Left renal cortex interstitium (tissue), 4 donors: Measurements from ENCODE around the gene CPNE2. TPM values are rescaled to one million over a fixed set of nuclear protein-coding genes. Genes with fewer than 3 reads are reported as not detected.

Experiments
- DNase-seq, 4 donors: peaks; one replicate each; pipeline ENCODE4 v3.0.0-alpha.2; 2013; ENCODE audit warnings: low read depth in 4 of 4, low spot score in 2 of 4, missing footprints in 1 of 4
- polyA plus RNA-seq, 4 donors: library from polyadenylated mRNA; unstranded; fragments of 120-200 nt; gene quantifications; one replicate each; pipeline ENCODE4 v1.2.1, GENCODE V29; 2013; ENCODE audit not compliant: insufficient read length in 4 of 4

Gene CPNE2
- polyA plus RNA-seq, 4 donors: 32.4 to 40.9 (median 38.8) TPM

- DNase-seq: no peak
Observed at GRCh38 chr16:57141822-57142631, 49.6 kb downstream of the CPNE2 start.

GRCh38 chr16:57143149-57143921 lies 51.0 kb downstream of the CPNE2 start:
- no peak for DNase-seq

GRCh38 chr16:57144027-57144426 lies 51.6 kb downstream of the CPNE2 start:
- DNase-seq: no peak

- no peak for DNase-seq
Observed at GRCh38 chr16:57145046-57146021, 53.0 kb downstream of the CPNE2 start.

GRCh38 chr16:57146040-57146647 lies 53.8 kb downstream of the CPNE2 start:
- no peak for DNase-seq

GRCh38 chr16:57146735-57147134 lies 54.4 kb downstream of the CPNE2 start:
- no peak for DNase-seq

- peak in 1 of 4 donors; percentile 26 for DNase-seq
Observed at GRCh38 chr16:57147381-57148221, 55.2 kb downstream of the CPNE2 start.

- DNase-seq: no peak
Observed at GRCh38 chr16:57148481-57148880, 56.1 kb downstream of the CPNE2 start.

- DNase-seq: no peak
Observed at GRCh38 chr16:57149391-57149790, 57.0 kb downstream of the CPNE2 start.

GRCh38 chr16:57150682-57151330 lies 58.4 kb downstream of the CPNE2 start:
- DNase-seq: no peak

- DNase-seq: no peak
Observed at GRCh38 chr16:57151369-57151768, 59.0 kb downstream of the CPNE2 start.

GRCh38 chr16:57152096-57153093 lies 60.0 kb downstream of the CPNE2 start:
- no peak for DNase-seq

- DNase-seq: no peak
Observed at GRCh38 chr16:57153841-57154240, 61.5 kb downstream of the CPNE2 start.

- no peak for DNase-seq
Observed at GRCh38 chr16:57155702-57156350, 63.4 kb downstream of the CPNE2 start.

GRCh38 chr16:57156351-57156703 lies 63.9 kb downstream of the CPNE2 start:
- no peak for DNase-seq

GRCh38 chr16:57157533-57157932 lies 65.2 kb downstream of the CPNE2 start:
- no peak for DNase-seq

- no peak for DNase-seq
Observed at GRCh38 chr16:57159447-57159846, 67.1 kb downstream of the CPNE2 start.
